ENCODE measurements around the gene E2F4. TPM values are rescaled to one million over a fixed set of nuclear protein-coding genes. Genes with fewer than 3 reads are reported as not detected.

E2F4 gene
- total and polyA plus RNA-seq, 9 of the 15 experiments (the other 6 are each of a cell fraction or from before 2014, with no cell fraction given) = 9.7 to 139 (median 106) TPM

DNA sequence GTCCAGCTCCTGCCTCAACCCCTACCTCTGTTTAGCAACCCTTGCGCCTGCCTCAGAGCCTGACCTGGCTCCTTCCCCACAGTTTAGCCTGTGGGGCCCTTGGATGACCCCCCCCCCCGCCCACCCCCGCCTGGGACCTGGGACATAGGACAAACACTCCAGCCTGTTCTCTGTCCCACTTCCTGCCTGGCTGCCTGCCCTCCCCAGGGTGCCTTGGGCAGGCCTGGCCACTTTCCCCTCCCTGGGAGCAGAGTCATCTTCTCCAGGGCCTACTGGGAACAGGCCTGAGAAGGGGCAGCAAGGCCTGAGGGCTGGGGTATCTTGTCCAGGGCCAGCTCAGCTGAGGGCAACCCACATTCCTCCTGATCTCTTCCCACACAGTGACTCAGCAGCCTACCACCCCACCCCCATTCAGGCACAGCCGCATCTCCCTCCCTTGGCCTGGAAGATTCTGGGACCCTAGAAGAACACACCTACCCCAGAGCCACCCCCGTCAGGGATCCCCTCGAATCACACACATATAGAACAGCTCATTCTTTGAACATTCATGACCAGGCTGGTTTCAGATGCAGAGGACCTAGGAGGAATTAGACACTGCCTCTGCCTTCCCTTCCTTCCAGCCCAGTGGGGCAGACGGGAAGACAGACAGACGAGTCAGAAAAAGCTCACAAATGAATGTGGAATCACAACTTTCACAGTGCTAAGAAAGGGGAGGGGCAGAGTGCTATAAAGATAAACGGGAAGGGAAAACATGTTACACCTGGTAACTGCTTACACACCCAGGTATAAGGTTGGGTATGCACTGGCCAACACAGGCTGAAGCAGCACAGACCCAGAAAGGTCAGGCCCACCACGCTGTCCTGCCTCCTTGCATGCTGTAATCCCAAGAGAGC, 49.3 kb downstream of the E2F4 start (continued):
- TF ChIP-seq, protein P1, sequence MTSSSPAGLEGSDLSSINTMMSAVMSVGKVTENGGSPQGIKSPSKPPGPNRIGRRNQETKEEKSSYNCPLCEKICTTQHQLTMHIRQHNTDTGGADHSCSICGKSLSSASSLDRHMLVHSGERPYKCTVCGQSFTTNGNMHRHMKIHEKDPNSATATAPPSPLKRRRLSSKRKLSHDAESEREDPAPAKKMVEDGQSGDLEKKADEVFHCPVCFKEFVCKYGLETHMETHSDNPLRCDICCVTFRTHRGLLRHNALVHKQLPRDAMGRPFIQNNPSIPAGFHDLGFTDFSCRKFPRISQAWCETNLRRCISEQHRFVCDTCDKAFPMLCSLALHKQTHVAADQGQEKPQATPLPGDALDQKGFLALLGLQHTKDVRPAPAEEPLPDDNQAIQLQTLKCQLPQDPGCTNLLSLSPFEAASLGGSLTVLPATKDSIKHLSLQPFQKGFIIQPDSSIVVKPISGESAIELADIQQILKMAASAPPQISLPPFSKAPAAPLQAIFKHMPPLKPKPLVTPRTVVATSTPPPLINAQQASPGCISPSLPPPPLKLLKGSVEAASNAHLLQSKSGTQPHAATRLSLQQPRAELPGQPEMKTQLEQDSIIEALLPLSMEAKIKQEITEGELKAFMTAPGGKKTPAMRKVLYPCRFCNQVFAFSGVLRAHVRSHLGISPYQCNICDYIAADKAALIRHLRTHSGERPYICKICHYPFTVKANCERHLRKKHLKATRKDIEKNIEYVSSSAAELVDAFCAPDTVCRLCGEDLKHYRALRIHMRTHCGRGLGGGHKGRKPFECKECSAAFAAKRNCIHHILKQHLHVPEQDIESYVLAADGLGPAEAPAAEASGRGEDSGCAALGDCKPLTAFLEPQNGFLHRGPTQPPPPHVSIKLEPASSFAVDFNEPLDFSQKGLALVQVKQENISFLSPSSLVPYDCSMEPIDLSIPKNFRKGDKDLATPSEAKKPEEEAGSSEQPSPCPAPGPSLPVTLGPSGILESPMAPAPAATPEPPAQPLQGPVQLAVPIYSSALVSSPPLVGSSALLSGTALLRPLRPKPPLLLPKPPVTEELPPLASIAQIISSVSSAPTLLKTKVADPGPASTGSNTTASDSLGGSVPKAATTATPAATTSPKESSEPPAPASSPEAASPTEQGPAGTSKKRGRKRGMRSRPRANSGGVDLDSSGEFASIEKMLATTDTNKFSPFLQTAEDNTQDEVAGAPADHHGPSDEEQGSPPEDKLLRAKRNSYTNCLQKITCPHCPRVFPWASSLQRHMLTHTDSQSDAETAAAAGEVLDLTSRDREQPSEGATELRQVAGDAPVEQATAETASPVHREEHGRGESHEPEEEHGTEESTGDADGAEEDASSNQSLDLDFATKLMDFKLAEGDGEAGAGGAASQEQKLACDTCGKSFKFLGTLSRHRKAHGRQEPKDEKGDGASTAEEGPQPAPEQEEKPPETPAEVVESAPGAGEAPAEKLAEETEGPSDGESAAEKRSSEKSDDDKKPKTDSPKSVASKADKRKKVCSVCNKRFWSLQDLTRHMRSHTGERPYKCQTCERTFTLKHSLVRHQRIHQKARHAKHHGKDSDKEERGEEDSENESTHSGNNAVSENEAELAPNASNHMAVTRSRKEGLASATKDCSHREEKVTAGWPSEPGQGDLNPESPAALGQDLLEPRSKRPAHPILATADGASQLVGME (CRISPR knock-in tag; IDR thresholded peaks at IDR 0.05) = no peak
- TF ChIP-seq ZNF24 (IDR thresholded peaks at IDR 0.05) (no peak), ZNF695 (CRISPR knock-in tag; IDR thresholded peaks at IDR 0.05) (no peak), ESRRA (IDR thresholded peaks at IDR 0.05; ENCODE audit: borderline replicate concordance, low read depth) (peak; percentile 12; the same call in 1 of the 2 replicates), TAF9B (IDR thresholded peaks at IDR 0.05; ENCODE audit: partially characterized antibody) (no peak), NFE2 (IDR thresholded peaks at IDR 0.05; ENCODE audit: low read depth) (peak; percentile 98), ADNP (tag; IDR thresholded peaks at IDR 0.05) (no peak), ZNF224 (CRISPR knock-in tag; IDR thresholded peaks at IDR 0.05) (no peak), ZNF232 (CRISPR knock-in tag; IDR thresholded peaks at IDR 0.05) (no peak), KAT7 (CRISPR knock-in tag; IDR thresholded peaks at IDR 0.05; ENCODE audit: borderline replicate concordance) (0 out of 2 replicates have a peak, but pooled peaks have one; percentile 47), PHTF2 (CRISPR knock-in tag; IDR thresholded peaks at IDR 0.05) (no peak), SAP30 (IDR thresholded peaks at IDR 0.05; ENCODE audit: borderline replicate concordance, insufficient read depth, low read depth, low read length, poor library complexity, severe bottlenecking) (no peak), ARHGAP35 (IDR thresholded peaks at IDR 0.05; ENCODE audit: partially characterized antibody) (no peak), DACH1 (IDR thresholded peaks at IDR 0.05; ENCODE audit: partially characterized antibody) (no peak), XRCC3 (IDR thresholded peaks at IDR 0.05) (no peak), ZNF707 (CRISPR knock-in tag; conservative IDR thresholded peaks at IDR 0.05) (no peak), SREBF1 (IDR thresholded peaks at IDR 0.05; ENCODE audit: borderline replicate concordance, low read depth, low read length) (no peak), KLF13 (tag; IDR thresholded peaks at IDR 0.05; ENCODE audit: borderline replicate concordance, low read depth) (0 out of 2 replicates have a peak, but pooled peaks have one; percentile 15)
- TF ChIP-seq, protein P2, sequence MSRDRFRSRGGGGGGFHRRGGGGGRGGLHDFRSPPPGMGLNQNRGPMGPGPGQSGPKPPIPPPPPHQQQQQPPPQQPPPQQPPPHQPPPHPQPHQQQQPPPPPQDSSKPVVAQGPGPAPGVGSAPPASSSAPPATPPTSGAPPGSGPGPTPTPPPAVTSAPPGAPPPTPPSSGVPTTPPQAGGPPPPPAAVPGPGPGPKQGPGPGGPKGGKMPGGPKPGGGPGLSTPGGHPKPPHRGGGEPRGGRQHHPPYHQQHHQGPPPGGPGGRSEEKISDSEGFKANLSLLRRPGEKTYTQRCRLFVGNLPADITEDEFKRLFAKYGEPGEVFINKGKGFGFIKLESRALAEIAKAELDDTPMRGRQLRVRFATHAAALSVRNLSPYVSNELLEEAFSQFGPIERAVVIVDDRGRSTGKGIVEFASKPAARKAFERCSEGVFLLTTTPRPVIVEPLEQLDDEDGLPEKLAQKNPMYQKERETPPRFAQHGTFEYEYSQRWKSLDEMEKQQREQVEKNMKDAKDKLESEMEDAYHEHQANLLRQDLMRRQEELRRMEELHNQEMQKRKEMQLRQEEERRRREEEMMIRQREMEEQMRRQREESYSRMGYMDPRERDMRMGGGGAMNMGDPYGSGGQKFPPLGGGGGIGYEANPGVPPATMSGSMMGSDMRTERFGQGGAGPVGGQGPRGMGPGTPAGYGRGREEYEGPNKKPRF (IDR thresholded peaks at IDR 0.05; ENCODE audit: low read depth, low read length) = no peak
- TF ChIP-seq, protein P3, sequence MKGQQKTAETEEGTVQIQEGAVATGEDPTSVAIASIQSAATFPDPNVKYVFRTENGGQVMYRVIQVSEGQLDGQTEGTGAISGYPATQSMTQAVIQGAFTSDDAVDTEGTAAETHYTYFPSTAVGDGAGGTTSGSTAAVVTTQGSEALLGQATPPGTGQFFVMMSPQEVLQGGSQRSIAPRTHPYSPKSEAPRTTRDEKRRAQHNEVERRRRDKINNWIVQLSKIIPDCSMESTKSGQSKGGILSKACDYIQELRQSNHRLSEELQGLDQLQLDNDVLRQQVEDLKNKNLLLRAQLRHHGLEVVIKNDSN (CRISPR knock-in tag; IDR thresholded peaks at IDR 0.05) = peak; percentile 31; the same call in 1 of the 2 replicates
